Vagina (tissue), 2 donors: ENCODE measurements around the gene SENP6.

Experiments used
- POLR2AphosphoS5 ChIP-seq, 2 donors: sonication (generic); formaldehyde crosslinking; IDR thresholded peaks; one replicate each; pipeline ENCODE4 v1.9.0; 2017; ENCODE audit warnings: antibody characterized with exemption in 2 of 2, mild to moderate bottlenecking in 2 of 2, low read depth in 1 of 2; ENCODE audit not compliant: insufficient read depth in 1 of 2
- TF ChIP-seq, protein P1 (sequence below), 3 experiments: fragments of 450-650 bp in 2 of 3; fragments of 200-600 bp in 1 of 3; sonication (generic) in 1 of 3; IDR thresholded peaks; one replicate each; pipeline ENCODE4 v1.5.1; 2017 to 2019; ENCODE audit warnings: antibody characterized with exemption in 3 of 3, mild to moderate bottlenecking in 2 of 3, moderate library complexity in 2 of 3

GRCh38 chr6:75666592-75666991 lies 64.9 kb downstream of the SENP6 start:
- TF ChIP-seq, protein P1, sequence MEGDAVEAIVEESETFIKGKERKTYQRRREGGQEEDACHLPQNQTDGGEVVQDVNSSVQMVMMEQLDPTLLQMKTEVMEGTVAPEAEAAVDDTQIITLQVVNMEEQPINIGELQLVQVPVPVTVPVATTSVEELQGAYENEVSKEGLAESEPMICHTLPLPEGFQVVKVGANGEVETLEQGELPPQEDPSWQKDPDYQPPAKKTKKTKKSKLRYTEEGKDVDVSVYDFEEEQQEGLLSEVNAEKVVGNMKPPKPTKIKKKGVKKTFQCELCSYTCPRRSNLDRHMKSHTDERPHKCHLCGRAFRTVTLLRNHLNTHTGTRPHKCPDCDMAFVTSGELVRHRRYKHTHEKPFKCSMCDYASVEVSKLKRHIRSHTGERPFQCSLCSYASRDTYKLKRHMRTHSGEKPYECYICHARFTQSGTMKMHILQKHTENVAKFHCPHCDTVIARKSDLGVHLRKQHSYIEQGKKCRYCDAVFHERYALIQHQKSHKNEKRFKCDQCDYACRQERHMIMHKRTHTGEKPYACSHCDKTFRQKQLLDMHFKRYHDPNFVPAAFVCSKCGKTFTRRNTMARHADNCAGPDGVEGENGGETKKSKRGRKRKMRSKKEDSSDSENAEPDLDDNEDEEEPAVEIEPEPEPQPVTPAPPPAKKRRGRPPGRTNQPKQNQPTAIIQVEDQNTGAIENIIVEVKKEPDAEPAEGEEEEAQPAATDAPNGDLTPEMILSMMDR (IDR thresholded peaks at IDR 0.05): no peak
- no peak for TF ChIP-seq POLR2AphosphoS5 (IDR thresholded peaks at IDR 0.05; ENCODE audit: insufficient read depth in 1 of 2, low read depth in 1 of 2)
